GM21515 (cell line): ENCODE data around the gene KIF4B.
A peak's percentile ranks its signal among the peaks of the same experiment; 100 is the strongest.

Experiments
- ATAC-seq: cut with Tn5 transposase; IDR thresholded peaks from one replicate; pipeline ENCODE4 v1.9.1; 2021; ENCODE audit not compliant: unreplicated experiment

Gene KIF4B

DNA sequence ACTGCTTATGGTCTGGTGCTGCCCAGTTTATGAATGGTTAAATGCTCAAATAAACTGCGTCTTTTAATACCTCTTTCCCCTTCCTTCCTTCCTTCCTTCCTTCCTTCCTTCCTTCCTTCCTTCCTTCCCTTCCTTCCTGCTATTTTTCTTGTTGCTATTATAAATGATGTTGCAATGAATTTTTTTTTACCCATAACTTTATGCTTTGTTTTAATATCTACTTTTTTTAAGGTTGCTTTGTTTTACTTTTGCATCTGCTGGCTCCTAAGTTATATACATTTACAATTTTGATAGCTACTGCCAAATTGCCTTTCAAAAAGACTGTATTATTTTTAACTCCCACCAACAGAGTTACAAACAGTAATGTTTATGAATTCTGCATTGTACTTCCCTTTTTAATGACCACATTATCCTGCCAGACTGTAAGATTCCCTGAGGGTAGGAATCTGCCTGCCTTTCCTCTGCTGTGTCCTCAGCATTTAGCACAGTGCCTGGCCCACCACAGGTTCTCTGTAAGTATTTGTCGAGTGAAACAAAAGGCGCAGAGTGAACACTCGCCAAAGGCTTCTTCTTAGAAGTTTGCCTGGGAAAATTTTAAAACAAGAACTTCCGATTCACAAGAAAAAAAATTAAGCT lies 36.9 kb downstream of the KIF4B start:
- no peak for ATAC-seq

DNA sequence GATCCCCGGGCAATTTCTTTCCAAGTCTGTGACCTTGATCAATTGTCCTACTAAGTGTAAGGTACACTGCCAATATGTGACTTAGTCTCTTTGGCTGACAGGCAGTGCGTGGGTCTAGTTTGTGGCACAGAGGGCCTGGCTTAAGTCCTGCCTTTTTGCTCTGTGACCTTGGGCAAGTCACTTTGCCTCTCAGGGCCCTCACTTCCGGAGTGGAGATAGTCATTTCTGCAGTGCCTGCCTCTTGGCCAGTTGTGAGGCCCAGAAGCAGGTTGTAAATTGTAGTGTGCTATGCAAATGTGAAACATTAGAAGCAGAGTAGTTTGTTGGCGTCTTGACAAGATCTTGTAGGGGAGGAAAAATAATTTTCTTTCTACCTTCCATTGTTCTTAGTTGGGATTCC lies 39.0 kb downstream of the KIF4B start:
- no peak for ATAC-seq

- ATAC-seq = no peak
Observed at GRCh38 chr5:155053501-155053900, 39.9 kb downstream of the KIF4B start.

DNA sequence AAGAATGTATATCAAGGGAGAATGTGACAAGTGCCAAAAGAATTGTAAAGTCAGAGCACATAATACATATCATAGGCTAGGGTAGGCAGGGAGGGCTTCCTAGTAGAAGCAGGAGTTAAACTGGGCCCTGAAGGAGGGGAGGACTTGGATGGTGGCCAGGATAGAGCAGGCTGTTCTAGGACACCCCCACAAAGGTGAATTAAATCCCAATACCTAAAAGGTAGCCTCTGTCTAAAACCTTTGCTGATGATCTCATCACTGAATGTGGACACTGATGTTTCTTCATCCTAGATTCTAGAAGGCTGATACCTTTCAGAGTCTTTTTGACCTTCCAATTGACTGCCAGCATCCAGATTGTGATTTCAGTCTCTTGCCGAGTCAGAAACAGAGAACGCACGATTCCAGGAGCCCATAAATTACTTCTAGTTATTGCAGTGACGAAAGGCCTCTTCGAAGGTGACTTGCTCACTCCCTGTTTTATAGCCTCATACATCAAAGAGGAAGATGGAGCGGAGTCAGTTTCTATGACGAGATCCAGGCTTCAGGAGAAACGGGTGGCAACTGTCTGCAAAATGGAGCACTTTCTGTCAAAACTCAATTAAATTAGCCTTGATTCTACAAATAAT lies 43.2 kb downstream of the KIF4B start:
- no peak for ATAC-seq

GRCh38 chr5:155057626-155058025 lies 44.1 kb downstream of the KIF4B start:
- ATAC-seq = no peak

GRCh38 chr5:155064580-155064979 lies 51.0 kb downstream of the KIF4B start:
- peak; percentile 63 for ATAC-seq

DNA sequence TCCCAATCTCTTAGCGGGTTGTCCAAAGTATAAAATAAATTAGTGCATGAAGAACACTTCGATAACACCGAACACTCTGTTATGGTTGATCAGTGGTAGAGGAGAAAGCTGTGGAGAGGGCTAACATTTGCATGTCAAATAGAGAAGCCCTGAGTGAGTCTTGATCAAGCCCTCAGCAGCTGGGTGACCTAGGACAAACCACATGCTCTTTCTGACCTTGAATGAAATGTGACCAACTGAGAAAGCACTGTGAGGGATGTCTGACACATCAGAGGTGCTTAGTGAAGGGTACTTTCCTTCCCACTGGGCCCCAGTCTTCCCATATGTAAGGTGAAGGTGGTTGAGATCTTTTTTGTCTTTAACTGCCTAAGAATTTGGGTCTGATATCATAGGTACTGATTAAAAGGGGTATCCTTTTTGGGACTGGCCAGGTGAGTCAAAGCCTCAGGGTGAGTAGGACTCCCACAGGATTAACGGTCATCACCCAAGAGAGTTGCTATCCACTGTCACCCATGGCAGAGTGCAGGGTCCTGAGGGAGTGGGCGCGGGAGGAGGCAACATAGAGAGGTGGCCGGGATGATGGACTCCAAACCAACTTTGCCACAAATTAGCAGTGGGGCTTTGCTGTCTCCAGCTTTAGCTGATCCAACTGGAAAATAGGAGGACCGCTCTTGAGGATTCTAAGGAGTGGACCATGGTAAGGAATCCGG lies 53.5 kb downstream of the KIF4B start:
- ATAC-seq = no peak
